Neural cell (in vitro differentiated cells): ENCODE measurements around the gene SLCO1A2. TPM values are rescaled to one million over a fixed set of nuclear protein-coding genes. Genes with fewer than 3 reads are reported as not detected.

ENCODE experiments used
- H2AFZ ChIP-seq: fragments of 200-600, 300-800 bp; sonication (generic), shearing (Covaris generic); 2 replicates; pipeline ENCODE4 v1.6.0; 2014; ENCODE audit warnings: low read depth, mild to moderate bottlenecking, antibody characterized with exemption, low read length, moderate library complexity
- H3F3A ChIP-seq: fragments of 200-600 bp; shearing (Covaris generic); 2 replicates; pipeline ENCODE4 v1.6.1; 2016; ENCODE audit warnings: mild to moderate bottlenecking, moderate library complexity, mixed read lengths, antibody characterized with exemption, low read length; ENCODE audit not compliant: insufficient read depth, poor library complexity, severe bottlenecking
- H3K27ac ChIP-seq: fragments of 200-600, 300-800 bp; sonication (generic), shearing (Covaris generic); 2 replicates; pipeline ENCODE4 v1.5.1; 2014; ENCODE audit warnings: mild to moderate bottlenecking, low read length, moderate library complexity
- H3K27me3 ChIP-seq: fragments of 300-800, 200-600 bp; sonication (generic), shearing (Covaris generic); 2 replicates; pipeline ENCODE4 v1.6.0; 2014; ENCODE audit warnings: mild to moderate bottlenecking, low read depth, low read length, moderate library complexity; ENCODE audit not compliant: insufficient read depth
- H3K36me3 ChIP-seq: fragments of 300-800, 200-600 bp; sonication (generic), shearing (Covaris generic); 2 replicates; pipeline ENCODE4 v1.5.1; 2014; ENCODE audit warnings: mild to moderate bottlenecking, antibody characterized with exemption, low read length, moderate library complexity; ENCODE audit not compliant: insufficient read depth
- H3K4me2 ChIP-seq: fragments of 300-800, 200-600 bp; sonication (generic), shearing (Covaris generic); 2 replicates; pipeline ENCODE4 v1.6.0; 2014; ENCODE audit warnings: mild to moderate bottlenecking, low read length
- H3K4me3 ChIP-seq: fragments of 300-800, 200-600 bp; sonication (generic), shearing (Covaris generic); 2 replicates; pipeline ENCODE4 v1.5.1; 2014; ENCODE audit warnings: mild to moderate bottlenecking, low read length, moderate library complexity
- H3K79me2 ChIP-seq: fragments of 200-600 bp; shearing (Covaris generic); replicated peaks from 2 replicates; pipeline ENCODE4 v1.6.0; 2014; ENCODE audit warnings: mild to moderate bottlenecking, low read length, moderate library complexity; ENCODE audit not compliant: insufficient read depth
- H3K9ac ChIP-seq: fragments of 300-800, 200-600 bp; sonication (generic), shearing (Covaris generic); 2 replicates; pipeline ENCODE4 v1.6.1; 2016; ENCODE audit warnings: mild to moderate bottlenecking, low read length, mixed read lengths
- H3K9me2 ChIP-seq: fragments of 200-600 bp; shearing (Covaris generic); 2 replicates; pipeline ENCODE4 v1.6.1; 2016; ENCODE audit warnings: mild to moderate bottlenecking, low read length, mixed read lengths; ENCODE audit not compliant: insufficient read depth
- H3K9me3 ChIP-seq: fragments of 200-600, 300-800 bp; sonication (generic), shearing (Covaris generic); 2 replicates; pipeline ENCODE4 v1.6.1; 2016; ENCODE audit warnings: mild to moderate bottlenecking, mixed run types, low read length, moderate library complexity, mixed read lengths
- H4K20me1 ChIP-seq: fragments of 200-600 bp; shearing (Covaris generic); 2 replicates; pipeline ENCODE4 v1.6.1; 2016; ENCODE audit warnings: mild to moderate bottlenecking, mixed run types; ENCODE audit not compliant: insufficient read depth
- EP300 ChIP-seq: fragments of 450-650 bp; conservative IDR thresholded peaks from 2 replicates; pipeline ENCODE4 v1.6.1; 2014; ENCODE audit warnings: antibody characterized with exemption, mild to moderate bottlenecking, moderate library complexity; ENCODE audit not compliant: poor library complexity, severe bottlenecking
- EZH2 ChIP-seq: fragments of 200-600, 300-800 bp; shearing (Covaris generic), sonication (generic); IDR thresholded peaks from 2 replicates; pipeline ENCODE4 v1.6.1; 2014; ENCODE audit warnings: antibody characterized with exemption, low read length, borderline replicate concordance, mild to moderate bottlenecking; ENCODE audit not compliant: insufficient read depth, poor library complexity, severe bottlenecking
- MXI1 ChIP-seq: fragments of 450-650 bp; conservative IDR thresholded peaks from 2 replicates; pipeline ENCODE4 v1.6.1; 2014; ENCODE audit warnings: antibody characterized with exemption, mild to moderate bottlenecking; ENCODE audit not compliant: poor library complexity, severe bottlenecking
- POLR2AphosphoS5 ChIP-seq: IDR thresholded peaks from 2 replicates; pipeline ENCODE4 v1.6.1; 2012
- RAD21 ChIP-seq: fragments of 450-650 bp; conservative IDR thresholded peaks from 2 replicates; pipeline ENCODE4 v1.6.1; 2014; ENCODE audit warnings: antibody characterized with exemption, mild to moderate bottlenecking, moderate library complexity
- SMC3 ChIP-seq: fragments of 450-650 bp; conservative IDR thresholded peaks from 2 replicates; pipeline ENCODE4 v1.6.1; 2014; ENCODE audit warnings: antibody characterized with exemption, mild to moderate bottlenecking, moderate library complexity; ENCODE audit not compliant: poor library complexity
- TAF1 ChIP-seq: IDR thresholded peaks from 2 replicates; pipeline ENCODE4 v1.6.1; 2012; ENCODE audit warnings: low read depth
- polyA plus RNA-seq: library from polyadenylated mRNA; depleted of rRNA; stranded (reverse); fragments of >200 nt; gene quantifications from 2 replicates; pipeline ENCODE4 v1.2.3, GENCODE V29; 2014
- TF ChIP-seq, protein P1 (sequence below): fragments of 450-650 bp; IDR thresholded peaks from 2 replicates; pipeline ENCODE4 v1.5.1; 2014; ENCODE audit warnings: antibody characterized with exemption, mild to moderate bottlenecking, moderate library complexity; ENCODE audit not compliant: poor library complexity, severe bottlenecking
- TF ChIP-seq, protein P2 (sequence below): IDR thresholded peaks from 2 replicates; pipeline ENCODE4 v1.6.1; 2012; ENCODE audit warnings: borderline replicate concordance

Gene SLCO1A2
- polyA plus RNA-seq, 1 donor from 2014 or later = not detected

- TF ChIP-seq POLR2AphosphoS5 = no peak
- TF ChIP-seq MXI1 = no peak
- TF ChIP-seq SMC3 = no peak
- TF ChIP-seq, protein P1, sequence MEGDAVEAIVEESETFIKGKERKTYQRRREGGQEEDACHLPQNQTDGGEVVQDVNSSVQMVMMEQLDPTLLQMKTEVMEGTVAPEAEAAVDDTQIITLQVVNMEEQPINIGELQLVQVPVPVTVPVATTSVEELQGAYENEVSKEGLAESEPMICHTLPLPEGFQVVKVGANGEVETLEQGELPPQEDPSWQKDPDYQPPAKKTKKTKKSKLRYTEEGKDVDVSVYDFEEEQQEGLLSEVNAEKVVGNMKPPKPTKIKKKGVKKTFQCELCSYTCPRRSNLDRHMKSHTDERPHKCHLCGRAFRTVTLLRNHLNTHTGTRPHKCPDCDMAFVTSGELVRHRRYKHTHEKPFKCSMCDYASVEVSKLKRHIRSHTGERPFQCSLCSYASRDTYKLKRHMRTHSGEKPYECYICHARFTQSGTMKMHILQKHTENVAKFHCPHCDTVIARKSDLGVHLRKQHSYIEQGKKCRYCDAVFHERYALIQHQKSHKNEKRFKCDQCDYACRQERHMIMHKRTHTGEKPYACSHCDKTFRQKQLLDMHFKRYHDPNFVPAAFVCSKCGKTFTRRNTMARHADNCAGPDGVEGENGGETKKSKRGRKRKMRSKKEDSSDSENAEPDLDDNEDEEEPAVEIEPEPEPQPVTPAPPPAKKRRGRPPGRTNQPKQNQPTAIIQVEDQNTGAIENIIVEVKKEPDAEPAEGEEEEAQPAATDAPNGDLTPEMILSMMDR = no peak
- TF ChIP-seq TAF1 = no peak
- no peak for TF ChIP-seq RAD21
- TF ChIP-seq EZH2 = no peak
- TF ChIP-seq, protein P2, sequence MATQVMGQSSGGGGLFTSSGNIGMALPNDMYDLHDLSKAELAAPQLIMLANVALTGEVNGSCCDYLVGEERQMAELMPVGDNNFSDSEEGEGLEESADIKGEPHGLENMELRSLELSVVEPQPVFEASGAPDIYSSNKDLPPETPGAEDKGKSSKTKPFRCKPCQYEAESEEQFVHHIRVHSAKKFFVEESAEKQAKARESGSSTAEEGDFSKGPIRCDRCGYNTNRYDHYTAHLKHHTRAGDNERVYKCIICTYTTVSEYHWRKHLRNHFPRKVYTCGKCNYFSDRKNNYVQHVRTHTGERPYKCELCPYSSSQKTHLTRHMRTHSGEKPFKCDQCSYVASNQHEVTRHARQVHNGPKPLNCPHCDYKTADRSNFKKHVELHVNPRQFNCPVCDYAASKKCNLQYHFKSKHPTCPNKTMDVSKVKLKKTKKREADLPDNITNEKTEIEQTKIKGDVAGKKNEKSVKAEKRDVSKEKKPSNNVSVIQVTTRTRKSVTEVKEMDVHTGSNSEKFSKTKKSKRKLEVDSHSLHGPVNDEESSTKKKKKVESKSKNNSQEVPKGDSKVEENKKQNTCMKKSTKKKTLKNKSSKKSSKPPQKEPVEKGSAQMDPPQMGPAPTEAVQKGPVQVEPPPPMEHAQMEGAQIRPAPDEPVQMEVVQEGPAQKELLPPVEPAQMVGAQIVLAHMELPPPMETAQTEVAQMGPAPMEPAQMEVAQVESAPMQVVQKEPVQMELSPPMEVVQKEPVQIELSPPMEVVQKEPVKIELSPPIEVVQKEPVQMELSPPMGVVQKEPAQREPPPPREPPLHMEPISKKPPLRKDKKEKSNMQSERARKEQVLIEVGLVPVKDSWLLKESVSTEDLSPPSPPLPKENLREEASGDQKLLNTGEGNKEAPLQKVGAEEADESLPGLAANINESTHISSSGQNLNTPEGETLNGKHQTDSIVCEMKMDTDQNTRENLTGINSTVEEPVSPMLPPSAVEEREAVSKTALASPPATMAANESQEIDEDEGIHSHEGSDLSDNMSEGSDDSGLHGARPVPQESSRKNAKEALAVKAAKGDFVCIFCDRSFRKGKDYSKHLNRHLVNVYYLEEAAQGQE = no peak
- Histone ChIP-seq H3K36me3 (no peaks in the 10 kb centered on the region), H3K9me2 (no peaks in the 10 kb centered on the region), H3K9me3 (no peaks in the 10 kb centered on the region), H3K9ac (no peak overlapping the region), H3F3A (no peaks in the 10 kb centered on the region), H3K4me3 (no peak overlapping the region), H2AFZ (no peak overlapping the region), H3K27ac (no peak overlapping the region), H3K4me2 (no peak overlapping the region), H3K27me3 (no peaks in the 10 kb centered on the region), H4K20me1 (no peaks in the 10 kb centered on the region), H3K79me2 (no peaks in the 10 kb centered on the region)
Measured at GRCh38 chr12:21308785-21309184, 25.9 kb downstream of the SLCO1A2 start.

- no peaks in the 10 kb centered on the region for H3K9me2 ChIP-seq
- no peak overlapping the region for H3K9ac ChIP-seq
- H3F3A ChIP-seq = no peaks in the 10 kb centered on the region
- no peaks in the 10 kb centered on the region for H3K27me3 ChIP-seq
- H3K79me2 ChIP-seq = no peaks in the 10 kb centered on the region
- H3K9me3 ChIP-seq = no peaks in the 10 kb centered on the region
- no peak overlapping the region for H3K27ac ChIP-seq
- H2AFZ ChIP-seq = no peak overlapping the region
- no peak overlapping the region for H3K4me3 ChIP-seq
- TF ChIP-seq TAF1 = no peak
- no peak for TF ChIP-seq RAD21
- no peak for TF ChIP-seq EP300
- TF ChIP-seq, protein P1 = no peak
- TF ChIP-seq POLR2AphosphoS5 = no peak
- no peak for TF ChIP-seq MXI1
- TF ChIP-seq, protein P2 = no peak
- no peak for TF ChIP-seq SMC3
- TF ChIP-seq EZH2 = no peak
- H3K36me3 ChIP-seq = no peaks in the 10 kb centered on the region
- no peak overlapping the region for H3K4me2 ChIP-seq
- no peaks in the 10 kb centered on the region for H4K20me1 ChIP-seq
Measured at GRCh38 chr12:21305661-21306060, 29.1 kb downstream of the SLCO1A2 start.
